GM11168 (cell line): ENCODE measurements around the gene PPP6R1.

Source experiments
- in situ Hi-C: fragments of 300-500 bp; cut with MboI; formaldehyde crosslinking; loops from one replicate; pipeline ENCODE4 v1.12.0; 2022; ENCODE audit warnings: low sequenced_read_pairs; ENCODE audit not compliant: unreplicated experiment

PPP6R1 gene

DNA sequence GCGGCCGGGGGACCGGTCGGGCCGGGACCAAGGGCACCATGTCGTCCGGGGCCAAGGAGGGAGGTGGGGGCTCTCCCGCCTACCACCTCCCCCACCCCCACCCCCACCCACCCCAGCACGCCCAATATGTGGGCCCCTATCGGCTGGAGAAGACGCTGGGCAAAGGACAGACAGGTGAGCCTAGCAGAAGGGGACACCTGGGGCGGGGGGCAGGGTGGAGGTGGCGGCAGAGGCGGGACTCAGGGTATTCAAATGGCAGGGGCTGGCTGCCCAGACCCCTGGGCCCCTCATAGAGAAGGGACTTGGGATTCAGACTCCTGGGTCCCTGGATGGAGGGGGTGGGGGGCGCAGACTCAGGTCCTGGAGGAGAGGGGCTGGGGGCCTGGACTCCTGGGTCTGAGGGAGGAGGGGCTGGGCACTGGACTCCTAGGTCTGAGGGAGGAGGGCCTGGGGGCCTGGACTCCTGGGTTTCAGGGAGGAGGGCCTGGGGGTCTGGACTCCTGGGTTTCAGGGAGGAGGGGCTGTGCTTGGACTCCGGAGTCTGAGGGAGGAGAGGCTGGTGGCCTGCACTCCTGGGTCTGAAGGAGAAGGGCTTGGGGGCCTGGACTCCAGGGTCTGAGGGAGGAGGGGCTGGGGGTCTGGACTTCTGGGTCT lies 25.7 kb upstream of the PPP6R1 start:
- in situ Hi-C loops, result no loop called here

DNA sequence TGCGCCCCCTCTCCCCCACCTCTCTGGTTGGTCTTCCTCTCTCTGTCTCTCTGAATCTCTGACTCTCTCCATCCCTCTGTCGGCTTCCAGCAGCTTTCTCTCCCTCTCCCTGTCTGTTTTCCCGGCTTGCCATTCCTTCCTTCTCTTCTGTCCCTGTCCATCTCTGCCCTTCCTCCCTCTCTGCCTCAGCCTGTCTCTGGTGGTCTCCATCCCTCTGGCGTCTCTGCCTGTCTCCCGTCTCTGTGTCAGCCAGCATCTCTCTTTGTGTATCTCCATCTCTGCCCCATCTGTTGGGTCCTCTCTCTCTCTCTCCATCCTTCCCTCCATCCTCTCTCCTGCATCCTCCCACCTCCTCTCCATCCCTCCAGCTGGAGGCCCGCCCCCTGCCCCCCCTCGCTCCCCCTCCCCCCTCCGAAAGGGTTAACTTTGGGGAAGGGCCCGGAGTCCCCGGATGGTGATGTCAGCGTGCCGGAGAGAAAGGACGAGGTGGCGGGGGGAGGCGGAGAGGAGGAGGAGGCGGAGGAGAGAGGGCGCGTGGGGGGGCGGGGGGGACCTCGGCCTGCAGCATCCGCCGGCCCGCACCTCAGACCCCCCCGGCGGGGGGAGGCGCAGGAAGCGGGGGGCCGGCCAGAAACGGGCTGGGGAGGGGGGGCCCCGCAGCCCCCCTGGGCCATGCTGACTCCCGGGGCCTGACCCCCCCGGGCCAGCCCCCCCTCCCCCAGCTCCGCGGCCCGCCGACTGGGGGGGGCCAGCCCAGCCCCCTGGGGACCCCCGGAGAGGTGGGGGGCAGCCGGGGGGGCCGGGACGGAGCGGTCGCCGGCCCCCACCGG lies 24.9 kb upstream of the PPP6R1 start, which contains the start of gene BRSK1:
BRSK1 (plus strand) TSS at position 450 of the 830 bp plus-strand sequence. CDS start 446 bp downstream, outside the sequence.
- in situ Hi-C loops, result no loop called here

DNA sequence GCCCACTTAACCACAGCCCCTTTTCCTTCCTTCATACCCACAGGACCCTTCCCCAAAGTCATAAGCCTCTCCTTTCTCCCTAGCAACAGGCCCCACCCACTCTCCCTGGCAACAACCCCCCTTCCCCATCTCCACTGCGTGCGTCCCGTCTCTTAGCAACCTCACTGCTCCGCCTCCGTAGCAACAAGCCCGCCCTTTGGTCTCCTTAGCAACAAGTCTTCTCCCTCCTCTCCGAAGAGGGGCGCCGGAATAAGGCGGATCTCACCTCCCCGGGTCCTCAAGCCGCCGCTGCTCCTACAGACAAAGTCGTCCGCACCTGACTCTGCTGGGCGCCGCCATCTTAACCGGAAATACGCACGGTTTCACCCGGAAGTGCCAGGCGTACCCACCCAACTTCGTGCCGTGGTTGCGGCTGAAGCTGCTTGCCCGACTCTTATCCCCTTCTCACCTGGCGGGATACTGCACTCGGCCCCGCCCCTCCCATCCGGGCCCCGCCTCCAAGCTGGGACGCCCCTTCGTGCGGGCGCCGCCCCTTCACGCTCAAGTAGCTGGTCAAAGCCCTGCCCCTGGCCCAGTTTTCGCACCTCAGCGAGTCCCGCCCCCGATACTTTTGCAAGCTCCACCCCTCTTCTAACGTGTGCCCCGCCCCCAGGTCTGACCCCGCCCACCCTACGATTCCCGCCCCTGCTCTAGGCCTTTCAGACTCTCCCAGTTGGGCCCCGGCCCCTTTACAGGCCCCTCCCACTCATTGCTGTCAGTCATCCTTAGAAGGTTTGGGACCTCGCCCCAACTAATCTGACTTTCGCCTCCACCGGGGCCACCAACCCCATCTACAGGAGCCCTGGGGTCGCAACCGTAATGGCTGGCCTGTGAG lies 21.2 kb upstream of the PPP6R1 start, which contains the start of gene HSPBP1:
HSPBP1 (minus strand) TSS at position 341 of the 874 bp plus-strand sequence. CDS start 502 bp downstream, outside the sequence.
- in situ Hi-C loops, result no loop called here

DNA sequence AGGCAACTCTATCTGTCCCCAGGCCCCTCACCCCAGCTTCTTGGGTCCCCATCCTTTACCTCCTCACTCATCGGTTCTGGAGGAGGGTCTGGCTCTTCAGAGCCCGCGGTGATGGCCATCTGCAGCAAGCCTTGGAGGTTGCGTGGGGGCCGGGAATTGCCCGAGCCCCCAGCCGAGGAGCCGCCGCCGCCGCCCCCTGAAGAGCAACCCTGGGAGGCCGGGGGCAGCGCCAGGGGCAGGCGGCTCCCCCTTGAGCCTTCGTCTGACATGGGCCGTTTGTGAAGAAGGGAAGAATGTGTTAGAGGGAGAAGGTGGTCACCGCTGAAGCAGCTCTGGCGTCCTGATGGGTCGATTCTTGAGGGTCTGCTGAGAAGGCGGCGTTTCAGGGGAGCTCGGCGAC lies 20.5 kb upstream of the PPP6R1 start:
- in situ Hi-C loops, result no loop called here

DNA sequence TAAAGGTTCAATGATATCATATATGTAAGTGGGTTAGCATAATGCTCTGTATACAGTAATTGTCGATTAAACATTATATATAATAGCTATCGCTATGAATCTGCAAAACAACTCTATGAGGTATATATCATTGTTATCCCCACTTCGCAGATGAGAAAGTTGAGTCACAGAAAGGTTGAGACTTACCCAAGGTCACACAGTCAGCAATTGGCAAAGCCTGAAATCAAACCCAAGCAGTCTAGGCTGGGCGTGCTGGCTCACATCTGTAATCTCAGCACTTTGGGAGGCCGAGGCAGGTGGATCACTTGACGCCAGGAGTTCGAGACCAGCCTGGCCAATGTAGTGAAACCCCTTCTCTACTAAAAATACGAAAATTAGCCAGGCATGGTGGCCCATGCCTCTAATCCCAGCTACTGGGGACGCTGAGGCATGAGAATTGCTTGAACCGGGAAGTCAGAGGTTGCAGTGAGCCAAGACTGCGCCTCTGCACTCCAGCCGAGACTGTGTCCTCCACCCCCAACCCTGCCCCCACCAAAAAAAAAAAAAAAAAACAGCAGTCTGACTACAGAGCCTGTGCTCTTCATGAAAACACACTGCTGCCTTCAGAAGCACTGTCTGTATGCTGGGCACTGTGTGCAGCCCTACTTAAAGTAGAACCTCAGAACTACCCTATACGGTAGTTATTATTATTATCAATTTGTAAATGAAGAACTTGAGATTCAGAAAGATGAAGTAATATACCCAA lies 19.7 kb upstream of the PPP6R1 start:
- in situ Hi-C loops, result no loop called here

DNA sequence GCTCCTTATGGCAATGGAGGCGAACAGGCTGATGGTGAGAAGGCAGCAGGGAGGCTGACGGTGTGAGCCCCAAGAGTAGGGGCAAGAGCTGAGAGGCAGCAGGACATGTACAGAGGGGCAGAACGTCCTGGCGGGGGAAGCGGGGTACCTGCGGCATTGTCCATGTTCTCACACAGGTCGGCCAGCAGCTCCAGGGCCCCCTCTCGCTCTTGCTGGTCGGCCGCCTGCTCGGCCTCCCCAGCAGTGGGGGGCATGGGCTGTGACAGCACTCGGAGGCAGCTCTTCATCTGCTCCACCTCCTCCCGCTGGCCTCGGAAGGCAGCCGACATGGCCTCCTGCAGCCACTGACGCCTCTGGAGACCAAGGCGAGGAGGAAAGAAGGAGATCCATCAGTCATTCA lies 18.7 kb upstream of the PPP6R1 start:
- in situ Hi-C loops, result no loop called here

DNA sequence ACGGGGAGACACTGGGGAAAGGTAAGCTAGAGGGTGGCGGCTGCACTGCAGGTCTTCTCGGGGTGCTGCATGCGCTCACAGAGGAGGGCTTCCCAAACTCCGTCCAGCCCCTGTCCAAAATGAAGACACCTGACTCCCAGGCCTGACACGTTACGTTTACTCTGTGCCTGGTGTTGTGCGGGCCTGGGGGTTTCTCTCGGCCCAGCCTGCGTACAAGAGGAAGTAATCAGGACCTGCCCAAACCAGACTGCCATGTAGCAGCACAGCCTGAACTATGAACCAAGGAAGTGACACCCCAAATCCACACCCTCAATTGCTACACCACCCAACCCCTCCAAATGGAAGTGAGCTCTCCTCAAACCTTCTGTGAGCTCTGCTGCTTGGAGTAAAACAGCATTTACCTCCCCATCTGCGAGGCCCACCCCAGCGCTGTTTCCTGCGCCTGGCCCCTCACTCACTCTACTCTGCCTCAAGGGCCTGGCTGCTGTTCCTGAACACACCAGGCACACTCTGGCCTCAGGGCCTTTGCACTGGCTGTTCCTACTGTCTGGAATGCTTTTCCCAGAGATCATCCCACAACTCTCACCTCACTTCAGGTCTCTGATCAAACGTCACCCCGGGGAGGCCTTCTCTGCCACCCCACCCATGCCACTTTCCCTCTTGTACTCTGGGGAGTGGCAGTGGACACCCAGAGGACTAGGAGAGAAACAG lies 18.1 kb upstream of the PPP6R1 start:
- in situ Hi-C loops, result no loop called here

DNA sequence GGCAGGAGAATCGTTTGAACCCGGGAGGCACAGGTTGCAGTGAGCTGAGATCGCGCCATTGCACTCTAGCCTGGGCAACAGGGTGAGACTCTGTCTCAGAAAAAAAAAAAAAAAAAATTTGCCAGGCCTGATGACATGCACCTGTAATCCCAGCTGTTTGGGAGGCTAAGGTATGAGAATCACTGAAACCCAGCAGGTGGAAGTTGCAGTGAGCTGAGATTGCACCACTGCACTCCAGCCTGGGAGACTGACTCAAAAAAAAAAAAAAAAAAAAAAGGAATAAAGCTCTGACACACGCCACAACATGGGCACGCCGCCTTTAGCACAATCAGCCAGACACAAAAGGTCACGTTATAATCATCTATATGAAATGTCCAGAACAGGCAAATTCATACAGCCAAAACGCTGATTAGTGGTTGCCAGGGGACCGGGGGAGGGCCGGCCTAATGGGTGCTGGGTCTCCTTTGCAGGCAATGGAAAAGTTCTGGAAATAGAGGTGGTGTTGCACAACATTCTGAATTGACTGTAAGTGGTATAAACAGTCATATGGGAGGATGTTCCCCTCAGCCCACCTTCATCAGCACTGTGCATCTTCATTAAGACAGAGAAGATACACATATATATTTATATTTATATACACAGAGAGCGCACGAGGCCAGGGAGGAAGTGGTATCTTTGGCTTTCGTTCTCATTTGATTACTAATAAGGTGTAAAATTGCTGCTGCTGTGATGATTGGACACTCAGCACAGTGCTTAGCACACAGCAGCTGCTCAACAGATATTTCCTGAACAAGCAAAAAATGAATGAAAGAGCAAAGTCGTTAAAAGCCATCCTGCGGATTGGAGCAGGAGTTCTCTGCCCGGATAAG lies 17.3 kb upstream of the PPP6R1 start:
- in situ Hi-C loops, result no loop called here

DNA sequence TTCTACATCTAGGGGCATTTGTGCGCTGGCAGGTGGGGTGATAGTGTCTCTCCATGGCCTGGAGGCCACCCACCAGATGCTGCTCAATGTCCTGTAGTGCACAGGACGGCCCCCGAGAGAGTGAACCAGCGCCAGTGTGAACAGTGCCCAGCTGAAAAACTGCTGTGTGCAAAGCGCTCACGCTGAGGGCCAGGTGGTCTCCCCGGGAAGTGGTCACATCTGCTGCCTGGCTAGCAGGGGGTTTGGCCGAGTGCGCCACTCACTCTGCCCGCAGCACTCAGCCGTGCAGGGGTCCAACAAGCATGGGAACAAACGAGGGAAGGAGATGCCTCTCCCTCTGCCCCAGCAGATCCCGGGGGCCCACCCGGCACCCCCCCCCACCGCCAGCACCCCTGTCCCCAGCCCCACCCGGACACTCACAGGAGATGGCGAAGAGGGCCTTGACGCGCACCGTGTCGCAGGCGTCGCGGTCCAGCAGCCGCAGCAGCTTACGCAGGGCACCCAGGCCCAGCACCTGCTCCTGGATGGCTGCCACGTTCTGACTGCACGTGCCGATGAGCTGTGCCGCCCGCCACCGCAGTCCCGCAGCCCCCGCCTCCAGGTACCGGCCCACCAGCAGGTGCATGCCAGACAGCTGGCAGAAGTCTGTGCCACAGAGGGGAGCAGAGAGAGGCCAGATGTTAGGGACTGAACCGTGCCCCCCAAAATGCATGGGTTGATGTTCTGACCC lies 15.3 kb upstream of the PPP6R1 start:
- in situ Hi-C loops, result no loop called here

DNA sequence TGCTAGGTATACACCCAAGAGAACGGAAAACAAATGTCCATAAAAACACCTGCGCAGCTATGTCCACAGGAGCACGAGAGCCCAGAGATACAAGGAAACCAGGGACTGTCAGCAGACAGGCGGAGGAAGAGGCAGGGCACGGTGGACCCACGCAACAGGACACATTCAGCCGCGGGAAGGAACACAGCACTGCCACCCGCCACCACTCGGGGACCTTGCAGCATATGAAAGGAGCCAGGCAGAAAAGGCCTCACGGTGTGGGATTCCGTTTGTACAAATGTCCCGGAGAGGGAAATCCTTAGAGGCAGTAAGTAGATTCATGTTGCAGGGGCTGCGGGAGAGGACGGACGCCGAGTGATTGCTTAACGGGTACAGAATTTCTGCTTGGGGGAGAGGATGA lies 13.3 kb upstream of the PPP6R1 start:
- in situ Hi-C loops, result no loop called here

DNA sequence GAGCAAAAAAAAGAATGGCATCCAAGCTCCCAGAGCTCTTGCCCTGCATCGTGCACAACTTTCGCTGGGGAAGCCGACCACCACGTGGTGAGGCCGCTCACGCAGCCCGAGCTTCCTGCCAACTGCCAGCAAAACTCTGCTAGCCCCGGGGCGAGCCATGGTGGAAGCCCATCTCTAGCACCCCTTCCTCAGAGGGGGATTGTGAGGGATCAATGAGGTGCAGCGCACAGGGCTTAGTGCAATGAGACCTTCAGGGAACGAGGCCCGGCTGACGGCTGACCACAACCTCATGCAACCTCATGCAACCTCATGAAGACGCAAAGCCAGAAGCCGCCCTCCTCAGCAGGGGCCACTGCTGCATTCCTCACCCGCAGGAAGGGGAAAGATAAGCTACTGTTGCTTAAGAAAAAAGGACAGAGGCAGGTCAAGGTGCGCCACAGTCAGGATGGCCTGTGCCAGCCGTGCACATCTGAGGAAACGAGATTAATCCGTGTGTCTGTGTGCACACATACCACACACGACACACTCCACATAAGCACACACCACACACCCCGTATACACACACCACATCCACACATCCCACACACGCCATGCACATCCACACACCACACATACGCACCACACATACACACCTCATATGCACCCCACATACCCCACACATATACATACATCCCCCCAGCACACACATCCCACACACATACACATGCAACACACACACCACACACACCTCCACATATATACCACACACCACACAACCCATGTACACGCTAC lies 11.5 kb upstream of the PPP6R1 start:
- in situ Hi-C loops, result no loop called here

DNA sequence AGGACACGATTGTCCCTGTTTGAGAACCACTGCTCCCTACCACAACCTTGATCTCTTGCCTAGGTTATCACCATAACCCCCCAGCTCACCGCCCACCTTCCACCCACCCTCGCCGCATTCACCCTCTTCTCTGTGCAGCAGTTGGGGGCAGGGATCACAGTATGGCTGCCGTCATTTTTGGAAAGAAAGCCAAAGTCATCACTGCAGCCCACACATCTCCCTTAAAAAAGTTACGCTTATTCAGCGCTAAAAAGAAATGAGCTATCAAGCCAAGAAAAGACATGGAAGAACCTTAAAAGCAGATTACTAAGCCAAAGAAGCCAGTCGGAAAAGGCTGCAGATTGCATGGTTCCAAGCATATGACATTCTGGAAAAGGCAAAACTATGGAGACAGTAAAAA lies 10.5 kb upstream of the PPP6R1 start:
- in situ Hi-C loops, result no loop called here

DNA sequence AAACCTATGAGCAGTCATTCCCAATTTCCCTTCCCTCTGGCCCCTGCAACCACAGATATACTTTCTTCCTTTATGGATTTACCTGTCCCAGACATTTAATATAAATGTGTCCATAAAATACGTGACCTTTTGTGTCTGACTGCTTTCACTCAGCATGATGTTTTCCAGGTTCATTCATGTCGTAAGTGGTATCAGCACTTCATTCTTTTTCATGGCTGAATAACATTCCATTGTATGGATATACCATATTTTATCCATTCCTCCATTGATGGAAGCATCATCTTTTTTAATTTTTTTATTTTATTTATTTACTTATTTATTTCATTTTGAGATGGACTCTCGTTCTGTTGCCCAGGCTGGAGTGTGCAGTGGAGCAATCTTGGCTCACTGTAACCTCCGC lies 8.0 kb upstream of the PPP6R1 start:
- in situ Hi-C loops, result no loop called here

DNA sequence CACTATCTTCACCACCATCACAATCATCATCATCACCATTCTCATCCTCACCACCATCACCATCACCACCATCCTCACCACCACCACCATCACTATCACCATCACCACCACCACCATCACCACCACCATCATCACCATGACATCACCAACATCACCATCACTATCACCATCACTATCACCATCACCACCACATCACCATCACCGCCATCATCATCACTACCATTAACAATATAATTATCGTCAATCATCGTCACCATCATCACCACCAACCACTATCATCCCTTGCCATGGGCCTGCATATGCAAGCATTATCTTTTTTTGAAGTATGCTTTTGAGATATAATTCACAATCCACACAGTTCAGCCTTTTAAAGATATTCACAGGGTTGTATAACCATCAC lies 7.6 kb upstream of the PPP6R1 start:
- in situ Hi-C loops, result no loop called here

DNA sequence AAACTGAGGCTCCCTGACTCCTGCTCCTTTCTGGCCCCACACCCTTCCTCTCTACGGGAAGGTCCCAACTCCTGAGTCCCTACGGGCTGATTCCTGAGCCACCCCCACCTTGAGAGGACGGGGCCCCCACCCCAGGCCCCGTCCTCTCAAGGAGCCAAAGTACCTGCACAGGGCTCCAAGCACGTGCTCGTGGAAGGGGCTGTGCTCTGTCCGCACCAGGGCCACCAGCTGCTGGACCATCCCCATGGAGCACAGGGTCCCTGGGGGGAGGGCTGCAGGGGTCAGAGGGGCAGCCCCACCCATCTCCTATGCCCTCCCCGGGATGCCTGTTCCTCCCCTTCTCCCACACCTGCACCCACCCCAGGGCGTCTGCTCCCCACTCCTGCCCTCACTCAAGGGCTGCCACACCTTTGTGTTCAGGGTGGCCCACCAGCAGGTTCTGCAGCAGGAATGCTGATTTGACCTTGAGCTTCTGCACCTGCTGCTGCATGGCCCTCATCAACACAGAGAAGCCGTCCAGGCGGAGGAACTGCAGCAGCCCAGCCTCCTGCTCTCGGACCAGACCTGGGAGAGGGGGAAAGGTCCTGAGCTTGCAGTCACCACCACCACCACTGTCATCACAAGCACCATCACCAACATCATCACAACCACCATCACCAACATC lies 7.0 kb upstream of the PPP6R1 start:
- in situ Hi-C loops, result no loop called here

DNA sequence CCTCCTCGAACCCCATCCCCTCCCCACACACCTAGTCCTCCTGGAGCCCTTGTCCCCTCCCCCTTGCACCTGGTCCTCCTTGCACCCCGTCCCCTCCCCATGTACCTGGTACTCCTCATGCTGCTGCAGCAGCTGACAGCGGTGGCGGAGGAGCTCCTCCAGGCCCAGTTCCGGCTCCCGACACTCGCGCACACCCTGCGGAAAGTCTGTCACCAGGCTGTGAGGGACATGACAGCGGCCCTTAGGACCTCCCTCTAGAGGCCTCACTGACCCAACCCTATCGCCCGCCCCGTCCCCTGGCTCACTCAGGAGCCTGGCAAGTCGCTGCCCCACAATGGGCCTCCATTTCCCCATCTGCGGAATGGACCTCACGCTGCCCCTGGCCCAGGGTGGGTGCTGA lies 6.4 kb upstream of the PPP6R1 start:
- in situ Hi-C loops, result no loop called here

DNA sequence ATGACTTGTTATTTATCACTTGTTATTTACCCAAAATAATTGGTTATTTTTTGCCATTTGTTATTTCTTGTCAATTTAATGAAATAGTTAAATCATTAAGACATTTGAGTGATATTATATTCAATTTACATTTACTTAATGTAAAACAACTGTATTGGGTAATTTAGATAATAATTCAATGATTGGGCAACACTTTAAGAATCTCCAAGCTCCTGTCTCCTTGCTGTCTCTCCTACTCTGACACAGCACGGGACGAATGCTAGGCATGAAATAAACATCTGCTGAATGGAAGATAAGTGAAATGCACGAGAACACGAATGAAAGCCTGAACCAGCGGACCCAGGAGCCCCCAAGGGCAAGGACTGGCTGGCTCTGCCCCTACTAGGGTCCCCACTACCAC lies 5.7 kb upstream of the PPP6R1 start:
- in situ Hi-C loops, result no loop called here
